GM03348 (cell line): Measurements from ENCODE around the gene RALGPS1.

Experiments used
- DNase-seq: peaks from one replicate; pipeline ENCODE4 v3.0.0; 2012; ENCODE audit warnings: low spot score

Gene RALGPS1

GRCh38 chr9:127176631-127177030, 262.0 kb downstream of the RALGPS1 start:
- DNase-seq = no peak

GRCh38 chr9:127177231-127177630, 262.6 kb downstream of the RALGPS1 start:
- no peak for DNase-seq

GRCh38 chr9:127177665-127178265, 263.2 kb downstream of the RALGPS1 start:
- no peak for DNase-seq

GRCh38 chr9:127178686-127179632, 264.4 kb downstream of the RALGPS1 start:
- DNase-seq = no peak

GRCh38 chr9:127179633-127180441, 265.3 kb downstream of the RALGPS1 start:
- no peak for DNase-seq

GRCh38 chr9:127180457-127181314, 266.1 kb downstream of the RALGPS1 start:
- DNase-seq = no peak

GRCh38 chr9:127181315-127181580, 266.7 kb downstream of the RALGPS1 start:
- no peak for DNase-seq

GRCh38 chr9:127181595-127182190, 267.1 kb downstream of the RALGPS1 start:
- DNase-seq = no peak

GRCh38 chr9:127182901-127183746, 268.5 kb downstream of the RALGPS1 start:
- DNase-seq = no peak

GRCh38 chr9:127183814-127184582, 269.4 kb downstream of the RALGPS1 start:
- DNase-seq = peak; percentile 41

GRCh38 chr9:127184641-127185040, 270.1 kb downstream of the RALGPS1 start:
- DNase-seq = no peak

- DNase-seq = no peak
Measured at GRCh38 chr9:127185181-127185580, 270.6 kb downstream of the RALGPS1 start.

GRCh38 chr9:127185931-127186781, 271.6 kb downstream of the RALGPS1 start:
- DNase-seq = peak; percentile 89

- no peak for DNase-seq
Measured at GRCh38 chr9:127186806-127187205, 272.2 kb downstream of the RALGPS1 start.

- peak; percentile 94 for DNase-seq
Measured at GRCh38 chr9:127187231-127187956, 272.8 kb downstream of the RALGPS1 start.

GRCh38 chr9:127188396-127188795, 273.8 kb downstream of the RALGPS1 start:
- no peak for DNase-seq

GRCh38 chr9:127189628-127190027, 275.0 kb downstream of the RALGPS1 start:
- DNase-seq = no peak

- no peak for DNase-seq
Measured at GRCh38 chr9:127192744-127193143, 278.2 kb downstream of the RALGPS1 start.
